ENCODE measurements around the gene THSD7B.

Gene THSD7B

GRCh38 chr2:136905779-136906178 is 140.4 kb downstream of the THSD7B start:
- no peak for TF ChIP-seq CTCF (IDR thresholded peaks at IDR 0.05; ENCODE audit: extremely low read depth, missing control alignments)
- DNase-seq (ENCODE audit: low spot score) = no peak

GRCh38 chr2:136909777-136910176 is 144.4 kb downstream of the THSD7B start:
- DNase-seq (ENCODE audit: low spot score) = no peak
- no peak for TF ChIP-seq CTCF (IDR thresholded peaks at IDR 0.05; ENCODE audit: extremely low read depth, missing control alignments)

GRCh38 chr2:136916131-136916530 is 150.8 kb downstream of the THSD7B start:
- TF ChIP-seq CTCF (IDR thresholded peaks at IDR 0.05; ENCODE audit: extremely low read depth, missing control alignments) = no peak
- DNase-seq (ENCODE audit: low spot score) = no peak

GRCh38 chr2:136917411-136917881 is 152.1 kb downstream of the THSD7B start:
- TF ChIP-seq CTCF (IDR thresholded peaks at IDR 0.05; ENCODE audit: extremely low read depth, missing control alignments) = no peak
- no peak for DNase-seq (ENCODE audit: low spot score)

GRCh38 chr2:136919682-136920081 is 154.3 kb downstream of the THSD7B start:
- no peak for DNase-seq (ENCODE audit: low spot score)
- no peak for TF ChIP-seq CTCF (IDR thresholded peaks at IDR 0.05; ENCODE audit: extremely low read depth, missing control alignments)

GRCh38 chr2:136920652-136921333 is 155.4 kb downstream of the THSD7B start:
- TF ChIP-seq CTCF (IDR thresholded peaks at IDR 0.05; ENCODE audit: extremely low read depth, missing control alignments) = no peak
- DNase-seq (ENCODE audit: low spot score) = no peak

GRCh38 chr2:136927156-136927555 is 161.8 kb downstream of the THSD7B start:
- no peak for TF ChIP-seq CTCF (IDR thresholded peaks at IDR 0.05; ENCODE audit: extremely low read depth, missing control alignments)
- DNase-seq (ENCODE audit: low spot score) = no peak

All from GM20000 (cell line).